Measurements from ENCODE around the gene JUP. TPM values are rescaled to one million over a fixed set of nuclear protein-coding genes. Genes with fewer than 3 reads are reported as not detected.

Gene JUP
- total and polyA plus RNA-seq, 8 donors = 31.1 to 93.5 (median 45.2) TPM

DNA sequence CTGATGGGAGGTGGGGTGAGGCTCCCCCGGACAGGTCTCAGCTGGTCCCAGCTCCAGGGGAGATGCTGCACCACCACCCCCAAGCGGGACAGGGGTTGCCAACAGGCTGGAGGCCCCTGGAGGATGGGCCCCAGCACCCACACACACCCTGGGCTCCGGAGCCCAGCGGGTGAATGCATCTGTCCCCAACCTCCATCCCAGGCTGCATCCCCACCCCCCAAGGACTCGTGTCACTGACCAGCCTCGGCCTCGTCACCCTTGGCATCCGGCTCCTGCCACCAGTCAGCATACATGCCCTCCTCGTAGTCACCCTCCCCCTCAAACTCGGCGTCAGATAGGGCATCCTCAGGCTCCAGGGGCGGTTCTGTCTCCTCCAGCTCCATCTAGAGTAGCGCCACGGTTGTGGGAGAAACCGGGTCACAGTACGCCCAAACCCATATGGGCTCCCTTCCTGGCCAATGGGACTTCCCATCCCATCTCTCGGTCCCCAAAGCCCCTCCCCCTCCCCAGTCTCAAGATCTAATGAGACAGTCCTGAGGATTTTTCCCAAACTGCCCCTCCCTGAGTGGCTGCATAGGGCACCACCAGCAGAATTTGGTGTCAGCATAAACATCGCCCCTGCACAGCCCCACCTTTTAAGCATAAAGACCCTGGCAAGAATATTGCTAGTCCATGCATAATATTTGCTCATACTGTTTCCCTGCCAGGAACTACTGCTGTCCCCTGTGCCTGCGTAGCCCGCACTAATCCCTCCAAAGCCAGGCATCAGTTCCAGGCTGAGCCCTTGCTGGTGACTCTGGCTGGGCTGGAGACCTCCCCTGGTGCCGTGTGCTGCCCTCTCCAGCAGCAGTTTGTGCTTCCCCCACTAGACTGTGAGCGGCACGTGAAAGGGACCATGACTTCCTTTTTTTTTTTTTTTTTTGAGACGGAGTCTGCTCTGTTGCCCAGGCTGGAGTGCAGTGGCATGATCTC lies 16.8 kb upstream of the JUP start:
- Histone ChIP-seq H3K36me3 (peaks cover 0 to 5% (median 0%) of the 10 kb centered on the region in 3 donors), H3K9me3 (no peaks in the 10 kb centered on the region), H3K27me3 (no peaks in the 10 kb centered on the region), H3K27ac (no peak overlapping the region), H3K4me3 (no peak overlapping the region), H3K4me1 (peaks cover 5% of the 10 kb centered on the region in 3 donors)
- DNase-seq = no peak
- 83 to 86% methylated on average over 24 of the region's 24 CpGs for WGBS, 2 donors
- no peak for FAIRE-seq
- no peak for TF ChIP-seq CTCF (IDR thresholded peaks at IDR 0.05)
- intact Hi-C loops (cut with DNase I) = loop anchor here in 2 of 3 donors (5.0 to 10.0 kb wide), 2 partner anchors 61 to 69 kb away; partner anchors contain the start of gene HAP1 (in 1 of the 2)
- ATAC-seq = no peak

DNA sequence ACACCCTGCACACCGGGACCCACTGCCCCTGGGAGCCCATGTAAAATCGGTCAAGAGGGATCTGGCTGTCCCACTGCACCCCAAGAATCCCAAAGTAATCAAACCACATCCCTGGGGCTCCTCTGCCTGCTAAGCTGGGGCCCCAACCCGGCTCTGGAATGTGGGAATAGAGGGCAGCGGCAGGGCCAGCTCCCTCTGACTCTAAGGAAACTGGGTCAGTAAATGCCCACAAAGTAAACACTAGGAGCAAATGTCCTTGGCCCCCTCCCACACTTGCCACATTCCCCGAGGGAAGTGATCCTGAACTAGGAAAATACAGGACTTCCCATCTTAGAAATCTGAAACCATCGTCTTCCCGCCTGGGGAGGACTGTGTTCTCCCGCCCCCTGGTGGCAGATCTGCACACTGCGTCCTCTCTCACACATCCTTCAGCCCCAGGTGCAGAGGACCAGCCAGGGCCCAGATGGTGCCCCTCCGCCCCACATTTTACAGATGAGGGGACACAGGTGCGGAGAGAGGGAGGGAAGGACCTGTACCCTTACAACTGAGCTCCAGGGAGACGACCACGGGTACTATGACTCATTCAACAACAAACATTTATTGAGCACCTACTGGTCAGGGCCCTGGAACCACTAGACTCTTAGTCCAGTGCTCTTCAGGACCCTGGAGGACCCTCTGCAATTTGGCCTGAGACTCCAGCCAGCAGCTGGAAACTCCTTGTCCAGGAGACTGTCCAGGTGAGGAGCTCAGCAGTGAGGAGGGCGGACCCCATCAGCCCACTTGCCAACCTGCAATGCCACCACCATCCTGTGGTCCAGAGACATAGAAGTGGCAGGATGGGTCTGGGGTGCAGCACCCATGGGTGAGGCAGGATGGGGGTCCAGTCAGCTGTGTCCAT lies 15.1 kb upstream of the JUP start:
- no peaks in the 10 kb centered on the region for H3K27me3 ChIP-seq
- FAIRE-seq (no peak), ATAC-seq (peak; percentile 88 to 96 (median 94)), DNase-seq (peak; percentile 67 to 95 (median 86))
- H3K9me3 ChIP-seq = no peaks in the 10 kb centered on the region
- H3K4me1 ChIP-seq = peaks cover 5% of the 10 kb centered on the region in 3 donors
- H3K36me3 ChIP-seq = peaks cover 0 to 5% (median 0%) of the 10 kb centered on the region in 3 donors
- intact Hi-C loops (cut with DNase I) = loop anchor here (2.0 to 10.0 kb wide), 3 partner anchors 59 to 67 kb away; partner anchors contain the start of gene HAP1 (in 1 of the 3)
- 11 to 12% methylated on average over 14 of the region's 14 CpGs for WGBS, 2 donors
- no peak overlapping the region for H3K27ac ChIP-seq
- no peak overlapping the region for H3K4me3 ChIP-seq
- peak; percentile 93 to 98 (median 94) for TF ChIP-seq CTCF (IDR thresholded peaks at IDR 0.05)

- intact Hi-C loops (cut with DNase I) = loop anchor here (2.0 to 10.0 kb wide), 3 partner anchors 58 to 66 kb away; partner anchors contain the start of gene HAP1 (in 1 of the 3)
- Histone ChIP-seq H3K4me3 (no peak overlapping the region), H3K36me3 (peaks cover 0 to 5% (median 0%) of the 10 kb centered on the region in 3 donors), H3K27me3 (no peaks in the 10 kb centered on the region), H3K9me3 (no peaks in the 10 kb centered on the region), H3K27ac (no peak overlapping the region), H3K4me1 (peaks cover 5% of the 10 kb centered on the region in 3 donors)
- peak; percentile 24 to 30 (median 28) for ATAC-seq
- 51 to 60% methylated on average over 18 of the region's 18 CpGs for WGBS, 2 donors
- TF ChIP-seq CTCF (IDR thresholded peaks at IDR 0.05) = no peak
- no peak for FAIRE-seq
- peak in 1 of 6 donors; percentile 35 for DNase-seq
These were observed 14.3 kb upstream of the JUP start for GRCh38 chr17:41800601-41801373.

GRCh38 chr17:41799366-41799765 lies 12.9 kb upstream of the JUP start:
- Histone ChIP-seq H3K27me3 (no peaks in the 10 kb centered on the region), H3K4me3 (no peak overlapping the region), H3K4me1 (peaks cover 5% of the 10 kb centered on the region in 3 donors), H3K27ac (no peak overlapping the region), H3K9me3 (no peaks in the 10 kb centered on the region), H3K36me3 (peaks cover 0 to 5% (median 0%) of the 10 kb centered on the region in 3 donors)
- FAIRE-seq (no peak), DNase-seq (no peak), ATAC-seq (no peak)
- intact Hi-C loops (cut with DNase I) = no loop called here
- WGBS, 2 donors = 84 to 93% methylated on average over 8 of the region's 8 CpGs
- TF ChIP-seq CTCF (IDR thresholded peaks at IDR 0.05) = no peak

Data from pancreas (tissue), 10 donors.